HL-60/S4 (cell line): ENCODE data around the gene MTOR.
"Not testable (repeated sequence)": the region's sequence is repeated elsewhere in the genome, so short reads cannot be mapped to it uniquely, and the experiment has no call there.

Source experiments
- in situ Hi-C: fragments of 300-500 bp; cut with MboI; formaldehyde crosslinking; loops from 2 replicates; pipeline ENCODE4 v1.14.3; 2022; ENCODE audit warnings: low sequenced_read_pairs

MTOR gene

GRCh38 chr1:11281518-11282331 lies 19.4 kb upstream of the MTOR start:
- in situ Hi-C loops: no loop called here

- in situ Hi-C loops: no loop called here
Observed at GRCh38 chr1:11280719-11281376, 18.5 kb upstream of the MTOR start.

- in situ Hi-C loops: no loop called here
Observed at GRCh38 chr1:11279630-11280029, 17.3 kb upstream of the MTOR start.

GRCh38 chr1:11279152-11279551 lies 16.8 kb upstream of the MTOR start:
- in situ Hi-C loops: no loop called here

- in situ Hi-C loops: no loop called here
Observed at GRCh38 chr1:11273595-11274234, 11.4 kb upstream of the MTOR start.

GRCh38 chr1:11272832-11273594 lies 10.7 kb upstream of the MTOR start, which contains the start of gene UBIAD1:
Gene UBIAD1, plus strand, starts transcription at chr1:11273198. Its CDS starts 334 bp downstream, at chr1:11273532.
- in situ Hi-C loops: no loop called here

- in situ Hi-C loops: no loop called here
Observed at GRCh38 chr1:11272544-11272831, 10.1 kb upstream of the MTOR start.

- in situ Hi-C loops: not testable (repeated sequence)
Observed at GRCh38 chr1:11267350-11268337, 5.3 kb upstream of the MTOR start.

GRCh38 chr1:11266268-11267074 lies 4.1 kb upstream of the MTOR start:
- in situ Hi-C loops: no loop called here

GRCh38 chr1:11256299-11256698 lies 6.1 kb downstream of the MTOR start:
- in situ Hi-C loops: no loop called here

- in situ Hi-C loops: no loop called here
Observed at GRCh38 chr1:11253226-11253625, 9.1 kb downstream of the MTOR start.

GRCh38 chr1:11252538-11252937 lies 9.8 kb downstream of the MTOR start:
- in situ Hi-C loops: no loop called here

GRCh38 chr1:11248169-11248568 lies 14.2 kb downstream of the MTOR start:
- in situ Hi-C loops: no loop called here

- in situ Hi-C loops: no loop called here
Observed at GRCh38 chr1:11245904-11246719, 16.2 kb downstream of the MTOR start.

GRCh38 chr1:11245248-11245647 lies 17.1 kb downstream of the MTOR start:
- in situ Hi-C loops: no loop called here

GRCh38 chr1:11238311-11238710 lies 24.0 kb downstream of the MTOR start:
- in situ Hi-C loops: no loop called here

GRCh38 chr1:11237356-11237755 lies 25.0 kb downstream of the MTOR start:
- in situ Hi-C loops: no loop called here

GRCh38 chr1:11233208-11233607 lies 29.1 kb downstream of the MTOR start:
- in situ Hi-C loops: no loop called here
